GM12872 (cell line): ENCODE measurements around the gene SLC25A29.

Experiments
- CTCF ChIP-seq: IDR thresholded peaks from 3 replicates; pipeline ENCODE4 v1.5.1; 2011; ENCODE audit warnings: low read depth, mild to moderate bottlenecking, low read length, moderate library complexity; ENCODE audit not compliant: insufficient read depth

Gene SLC25A29

GRCh38 chr14:100345711-100346110 lies 39.5 kb upstream of the SLC25A29 start:
- TF ChIP-seq CTCF, result no peak

- no peak for TF ChIP-seq CTCF
These were observed 36.0 kb upstream of the SLC25A29 start for GRCh38 chr14:100342195-100342594.

GRCh38 chr14:100341301-100342031 lies 35.2 kb upstream of the SLC25A29 start:
- no peak for TF ChIP-seq CTCF

GRCh38 chr14:100340423-100340813 lies 34.2 kb upstream of the SLC25A29 start:
- no peak for TF ChIP-seq CTCF

- no peak for TF ChIP-seq CTCF
These were observed 33.6 kb upstream of the SLC25A29 start for GRCh38 chr14:100339766-100340422.

- TF ChIP-seq CTCF, result no peak
These were observed 30.6 kb upstream of the SLC25A29 start for GRCh38 chr14:100336618-100337530.

GRCh38 chr14:100334904-100335303 lies 28.7 kb upstream of the SLC25A29 start:
- no peak for TF ChIP-seq CTCF
